PC-9 (cell line): ENCODE data around the gene ASCC1.

ENCODE experiments used
- EZH2 ChIP-seq: fragments of 200-600 bp; sonication (generic); IDR thresholded peaks from 2 replicates; pipeline ENCODE4 v1.8.0; 2017; ENCODE audit warnings: antibody characterized with exemption, low read depth
- TF ChIP-seq, protein P1 (sequence below): fragments of 200-600 bp; sonication (generic); conservative IDR thresholded peaks from 2 replicates; pipeline ENCODE4 v1.6.1; 2017; ENCODE audit warnings: mixed run types, antibody characterized with exemption, mild to moderate bottlenecking, moderate library complexity

- TF ChIP-seq, protein P1, sequence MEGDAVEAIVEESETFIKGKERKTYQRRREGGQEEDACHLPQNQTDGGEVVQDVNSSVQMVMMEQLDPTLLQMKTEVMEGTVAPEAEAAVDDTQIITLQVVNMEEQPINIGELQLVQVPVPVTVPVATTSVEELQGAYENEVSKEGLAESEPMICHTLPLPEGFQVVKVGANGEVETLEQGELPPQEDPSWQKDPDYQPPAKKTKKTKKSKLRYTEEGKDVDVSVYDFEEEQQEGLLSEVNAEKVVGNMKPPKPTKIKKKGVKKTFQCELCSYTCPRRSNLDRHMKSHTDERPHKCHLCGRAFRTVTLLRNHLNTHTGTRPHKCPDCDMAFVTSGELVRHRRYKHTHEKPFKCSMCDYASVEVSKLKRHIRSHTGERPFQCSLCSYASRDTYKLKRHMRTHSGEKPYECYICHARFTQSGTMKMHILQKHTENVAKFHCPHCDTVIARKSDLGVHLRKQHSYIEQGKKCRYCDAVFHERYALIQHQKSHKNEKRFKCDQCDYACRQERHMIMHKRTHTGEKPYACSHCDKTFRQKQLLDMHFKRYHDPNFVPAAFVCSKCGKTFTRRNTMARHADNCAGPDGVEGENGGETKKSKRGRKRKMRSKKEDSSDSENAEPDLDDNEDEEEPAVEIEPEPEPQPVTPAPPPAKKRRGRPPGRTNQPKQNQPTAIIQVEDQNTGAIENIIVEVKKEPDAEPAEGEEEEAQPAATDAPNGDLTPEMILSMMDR: no peak
- no peak for TF ChIP-seq EZH2
These were observed 129.3 kb downstream of the ASCC1 start for GRCh38 chr10:72086466-72087391.
